Thyroid gland (tissue), 4 donors: ENCODE measurements around the gene HBG1. TPM values are rescaled to one million over a fixed set of nuclear protein-coding genes. Genes with fewer than 3 reads are reported as not detected.

ENCODE experiments used
- DNase-seq, 2 donors: peaks; one replicate each; pipeline ENCODE4 v3.0.0-alpha.2; 2019
- H3K27ac ChIP-seq, 3 donors: fragments of 200-600 bp; sonication (generic); 1 replicate in 2 of 3; 2 replicates in 1 of 3; pipeline ENCODE4 v1.5.1; 2016 to 2019; ENCODE audit warnings: mild to moderate bottlenecking in 1 of 3, moderate library complexity in 1 of 3
- H3K27me3 ChIP-seq: fragments of 200-600 bp; sonication (generic); one replicate; pipeline ENCODE4 v1.5.1; 2019
- H3K36me3 ChIP-seq, 2 donors: fragments of 200-600 bp; sonication (generic); one replicate each; pipeline ENCODE4 v1.5.1; 2016 to 2019
- H3K4me1 ChIP-seq, 2 donors: fragments of 200-600 bp; sonication (generic); one replicate each; pipeline ENCODE4 v1.5.1; 2017 to 2019
- H3K4me3 ChIP-seq, 3 donors: fragments of 200-600 bp; sonication (generic); replicated peaks in 1 of 3; 1 replicate in 2 of 3; 2 replicates in 1 of 3; pipeline ENCODE4 v1.5.1; 2016; ENCODE audit warnings: mild to moderate bottlenecking in 1 of 3
- H3K9me3 ChIP-seq: fragments of 200-600 bp; sonication (generic); one replicate; pipeline ENCODE4 v1.5.1; 2017
- CTCF ChIP-seq, 6 experiments: fragments of 200-600 bp in 3 of 6; fragments of 450-650 bp in 3 of 6; sonication (generic) in 3 of 6; IDR thresholded peaks; one replicate each; pipeline ENCODE4 v1.5.1; 2016 to 2019; ENCODE audit warnings: antibody characterized with exemption in 6 of 6, mild to moderate bottlenecking in 2 of 6, inconsistent platforms in 1 of 6, moderate library complexity in 1 of 6
- POLR2A ChIP-seq, 2 donors: fragments of 450-650 bp; IDR thresholded peaks; one replicate each; pipeline ENCODE4 v1.6.1; 2017; ENCODE audit warnings: antibody characterized with exemption in 2 of 2, mild to moderate bottlenecking in 2 of 2, moderate library complexity in 1 of 2
- WGBS, 2 donors: methylation state at CpG; one replicate each; pipeline ENCODE4 v1.1.5; 2017; 5-methylcytosine and 5-hydroxymethylcytosine counted together
- intact Hi-C: fragments of 100-400 bp; cut with DNase I; formaldehyde crosslinking; loops from one replicate; pipeline ENCODE4 v1.15.1; 2023
- total RNA-seq, 4 donors: library from RNA; depleted of rRNA; stranded (reverse); fragments of >200 nt; gene quantifications; one replicate each; pipeline ENCODE4 v1.2.3, GENCODE V29; 2016

Gene HBG1
- total RNA-seq, 4 donors from 2014 or later = not detected

DNA sequence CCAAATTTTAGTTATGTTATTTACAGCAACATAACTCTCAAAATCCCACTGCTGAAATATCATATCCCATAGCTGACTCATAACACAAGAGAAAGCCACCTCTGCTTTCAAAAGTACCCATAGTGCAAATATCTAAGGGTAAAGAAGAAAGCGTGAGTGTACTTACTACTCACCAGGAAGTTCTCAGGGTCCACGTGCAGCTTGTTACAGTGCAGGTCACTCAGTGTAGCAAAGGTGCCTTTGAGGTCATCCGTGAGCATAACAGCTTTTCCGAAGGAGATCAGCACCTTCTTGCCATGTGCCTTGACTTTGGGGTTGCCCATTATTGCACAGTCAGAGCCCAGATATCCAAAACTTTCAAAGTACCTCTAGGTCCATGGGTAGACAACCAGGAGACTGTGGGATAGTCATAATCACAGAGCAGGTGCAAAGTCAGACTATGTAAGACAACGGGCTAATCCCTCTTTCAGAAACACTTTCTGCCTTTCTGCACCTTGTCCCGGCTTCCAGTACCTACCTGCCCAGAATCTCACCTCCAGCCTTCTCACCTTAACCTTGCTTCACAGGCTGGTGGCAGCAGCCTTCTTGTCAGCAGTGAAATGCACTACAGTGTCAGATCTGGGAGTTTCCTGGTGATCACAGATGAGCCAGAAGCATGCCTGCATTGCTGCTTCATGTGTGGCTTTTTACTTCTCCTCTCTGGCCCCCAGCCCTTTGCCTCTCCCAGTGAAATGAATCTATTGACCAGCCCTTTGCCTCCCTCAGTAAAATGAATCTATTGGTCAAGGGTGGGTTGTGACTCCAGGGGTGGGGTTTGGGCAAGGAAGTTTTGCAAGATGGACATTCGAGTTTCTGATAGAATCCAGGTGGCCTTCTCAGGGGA is 6.5 kb downstream of the HBG1 start:
- H3K9me3 ChIP-seq = no peaks in the 10 kb centered on the region
- no peaks in the 10 kb centered on the region for H3K4me1 ChIP-seq
- no peak overlapping the region for H3K27ac ChIP-seq
- DNase-seq = no peak
- no peaks in the 10 kb centered on the region for H3K27me3 ChIP-seq
- intact Hi-C loops = no loop called here
- H3K4me3 ChIP-seq = no peak overlapping the region
- no peaks in the 10 kb centered on the region for H3K36me3 ChIP-seq
- TF ChIP-seq POLR2A (IDR thresholded peaks at IDR 0.05) (no peak), CTCF (IDR thresholded peaks at IDR 0.05) (no peak)
- 76 to 79% methylated on average over 7 of the region's 7 CpGs for WGBS, 2 donors

- TF ChIP-seq CTCF (IDR thresholded peaks at IDR 0.05) (no peak), POLR2A (IDR thresholded peaks at IDR 0.05) (no peak)
- Histone ChIP-seq H3K27ac (no peak overlapping the region), H3K4me1 (no peaks in the 10 kb centered on the region), H3K27me3 (no peaks in the 10 kb centered on the region), H3K4me3 (no peak overlapping the region), H3K36me3 (no peaks in the 10 kb centered on the region), H3K9me3 (no peaks in the 10 kb centered on the region)
- WGBS, 2 donors = 65 to 71% methylated on average over 2 of the region's 2 CpGs
- DNase-seq = no peak
- intact Hi-C loops = no loop called here
Measured at GRCh38 chr11:5242208-5242607, 7.4 kb downstream of the HBG1 start.

GRCh38 chr11:5241458-5241857 is 8.2 kb downstream of the HBG1 start:
- intact Hi-C loops = no loop called here
- no peak for DNase-seq
- Histone ChIP-seq H3K9me3 (no peaks in the 10 kb centered on the region), H3K4me3 (no peak overlapping the region), H3K27me3 (no peaks in the 10 kb centered on the region), H3K4me1 (no peaks in the 10 kb centered on the region), H3K36me3 (no peaks in the 10 kb centered on the region), H3K27ac (no peak overlapping the region)
- TF ChIP-seq POLR2A (IDR thresholded peaks at IDR 0.05) (no peak), CTCF (IDR thresholded peaks at IDR 0.05) (no peak)
- WGBS, 2 donors = 66 to 67% methylated on average over 3 of the region's 3 CpGs

DNA sequence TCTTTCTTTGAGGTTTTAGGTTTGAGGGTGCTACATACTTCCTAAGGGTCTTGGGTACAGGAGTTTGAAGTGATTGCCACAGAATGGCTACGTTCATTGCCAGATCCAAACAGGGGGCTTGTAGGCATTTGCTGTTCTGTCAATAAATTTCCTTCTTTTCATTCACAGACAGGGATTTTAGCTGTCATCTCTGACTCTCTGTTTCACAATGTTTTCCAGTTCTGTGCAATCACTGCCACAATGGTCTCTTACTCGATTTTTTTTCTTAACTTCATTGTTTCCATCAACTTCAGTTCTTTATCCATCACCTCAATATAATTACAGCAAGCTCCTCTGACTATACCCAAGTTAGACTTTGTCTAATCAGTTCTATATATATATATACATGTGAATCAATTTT is 9.2 kb downstream of the HBG1 start:
- WGBS, 2 donors = 75 to 82% methylated on average over 2 of the region's 2 CpGs
- TF ChIP-seq POLR2A (IDR thresholded peaks at IDR 0.05) (no peak), CTCF (IDR thresholded peaks at IDR 0.05) (no peak)
- no peak overlapping the region for H3K4me3 ChIP-seq

DNA sequence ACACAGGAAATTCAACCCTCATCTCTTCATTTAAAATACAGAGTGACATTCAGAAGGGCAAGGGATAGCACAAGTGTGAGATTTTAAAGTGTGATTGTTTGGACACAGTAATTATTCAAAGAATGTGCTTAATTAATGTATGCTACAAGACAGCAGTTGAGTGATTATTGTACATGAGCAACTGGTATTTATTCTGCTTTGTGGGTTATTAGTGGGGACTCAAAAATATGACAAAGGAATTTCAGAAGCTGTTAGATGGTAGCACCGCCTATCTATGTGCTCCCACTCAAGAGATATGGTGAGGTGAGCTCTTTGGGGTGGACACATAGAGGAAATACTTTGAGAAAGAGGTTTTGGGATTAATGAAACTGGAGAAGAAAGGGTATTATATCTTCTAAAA is 9.6 kb downstream of the HBG1 start:
- Histone ChIP-seq H3K4me3 (no peak overlapping the region), H3K4me1 (no peaks in the 10 kb centered on the region), H3K36me3 (no peaks in the 10 kb centered on the region), H3K9me3 (no peaks in the 10 kb centered on the region), H3K27me3 (no peaks in the 10 kb centered on the region), H3K27ac (no peak overlapping the region)
- TF ChIP-seq POLR2A (IDR thresholded peaks at IDR 0.05) = no peak
- no peak for TF ChIP-seq CTCF (IDR thresholded peaks at IDR 0.05)
- WGBS, 2 donors = 86 to 91% methylated on average over 1 of the region's 1 CpG
- no peak for DNase-seq
- intact Hi-C loops = no loop called here

More for the DNA sequence above, 9.2 kb downstream of the HBG1 start:
- H3K9me3 ChIP-seq = no peaks in the 10 kb centered on the region
- no peaks in the 10 kb centered on the region for H3K4me1 ChIP-seq
- no peaks in the 10 kb centered on the region for H3K27me3 ChIP-seq
- no peak overlapping the region for H3K27ac ChIP-seq
- intact Hi-C loops = no loop called here
- no peaks in the 10 kb centered on the region for H3K36me3 ChIP-seq
- no peak for DNase-seq
